Activated B cell treated with CpG ODN at 0.5 μM for 24 hours (primary cell): ENCODE data around the gene STX2. TPM values are rescaled to one million over a fixed set of nuclear protein-coding genes. Genes with fewer than 3 reads are reported as not detected.
A peak's percentile ranks its signal among the peaks of the same experiment; 100 is the strongest.

Source experiments
- ATAC-seq: fragments of 200-7000 bp; cut with Tn5 transposase; one replicate; pipeline ENCODE4 v1.10.0; 2021; ENCODE audit warnings: low read depth, mild to moderate bottlenecking, moderate library complexity
- CTCF ChIA-PET: fragments of 350-600 bp; sonication (Branson Sonifier 250); formaldehyde crosslinking; loops from one replicate; lab custom pipeline; 2021; ENCODE audit warnings: antibody characterized with exemption; lab: Charles Lee
- POLR2A ChIA-PET: fragments of 350-600 bp; sonication (Branson Sonifier 250); formaldehyde crosslinking; loops from one replicate; lab custom pipeline; 2021; ENCODE audit warnings: antibody characterized with exemption; lab: Charles Lee
- DNase-seq: peaks from one replicate; pipeline ENCODE4 v3.0.0; 2022
- H3K27ac Mint-ChIP-seq: one replicate; pipeline ENCODE4 v1.8.0; 2020; ENCODE audit warnings: mixed read lengths
- H3K27me3 Mint-ChIP-seq: one replicate; pipeline ENCODE4 v1.8.0; 2021; ENCODE audit warnings: mixed read lengths
- H3K36me3 Mint-ChIP-seq: one replicate; pipeline ENCODE4 v1.8.0; 2021; ENCODE audit warnings: low read depth, mixed read lengths
- H3K4me1 Mint-ChIP-seq: one replicate; pipeline ENCODE4 v1.8.0; 2021; ENCODE audit warnings: mixed read lengths
- H3K4me3 Mint-ChIP-seq: one replicate; pipeline ENCODE4 v1.8.0; 2020; ENCODE audit warnings: mild to moderate bottlenecking, mixed read lengths
- H3K9me3 Mint-ChIP-seq: one replicate; pipeline ENCODE4 v1.8.0; 2020; ENCODE audit warnings: mixed read lengths
- CTCF ChIP-seq: fragments of 200-600 bp; IDR thresholded peaks from one replicate; pipeline ENCODE4 v1.8.0; 2022; ENCODE audit warnings: antibody characterized with exemption, mild to moderate bottlenecking
- intact Hi-C: fragments of 100-400 bp; cut with micrococcal nuclease; formaldehyde crosslinking; loops from one replicate; pipeline ENCODE4 v1.15.1; 2024
- total RNA-seq: library from RNA; stranded (reverse); gene quantifications from 2 replicates; pipeline ENCODE4 v1.2.3, GENCODE V29; 2022

The STX2 gene
- total RNA-seq, 1 donor from 2014 or later, result 11.0 TPM

- H3K27me3 Mint-ChIP-seq, result peaks cover 7% of the 10 kb centered on the region
- no peak overlapping the region for H3K4me3 Mint-ChIP-seq
- H3K27ac Mint-ChIP-seq, result no peak overlapping the region
- H3K4me1 Mint-ChIP-seq, result peaks cover 11% of the 10 kb centered on the region
- DNase-seq, result no peak
- TF ChIP-seq CTCF, result no peak
- CTCF ChIA-PET, result interaction anchor here (0.7 to 1.1 kb wide), 3 partner anchors 28 to 717 kb away, joined by 3 read pairs; no protein-coding TSS in a partner anchor
- intact Hi-C loops, result loop anchor here (5.0 kb wide), 1 partner anchor 701 kb away; no protein-coding TSS in a partner anchor
- peaks cover 5% of the 10 kb centered on the region for H3K9me3 Mint-ChIP-seq
- H3K36me3 Mint-ChIP-seq, result no peaks in the 10 kb centered on the region
- no peak for ATAC-seq
- POLR2A ChIA-PET, result no interaction called here
Observed at GRCh38 chr12:130748786-130749185, 90.3 kb downstream of the STX2 start.

GRCh38 chr12:130747867-130748740 is 90.9 kb downstream of the STX2 start:
- ChIA-PET POLR2A (no interaction called here), CTCF (interaction anchor here (0.7 to 1.1 kb wide), 3 partner anchors 28 to 716 kb away, joined by 3 read pairs; no protein-coding TSS in a partner anchor)
- ATAC-seq (peak; percentile 47), DNase-seq (peak; percentile 40)
- intact Hi-C loops, result loop anchor here (5.0 kb wide), 1 partner anchor 701 kb away; no protein-coding TSS in a partner anchor
- Mint-ChIP-seq H3K4me1 (peaks cover 11% of the 10 kb centered on the region), H3K9me3 (peaks cover 5% of the 10 kb centered on the region), H3K36me3 (no peaks in the 10 kb centered on the region), H3K27me3 (peaks cover 7% of the 10 kb centered on the region), H3K27ac (no peak overlapping the region), H3K4me3 (no peak overlapping the region)
- no peak for TF ChIP-seq CTCF

- POLR2A ChIA-PET, result no interaction called here
- ATAC-seq, result no peak
- Mint-ChIP-seq H3K27me3 (peaks cover 7% of the 10 kb centered on the region), H3K9me3 (peaks cover 5% of the 10 kb centered on the region), H3K27ac (no peak overlapping the region), H3K4me3 (no peak overlapping the region), H3K4me1 (peaks cover 7% of the 10 kb centered on the region), H3K36me3 (no peaks in the 10 kb centered on the region)
- DNase-seq, result no peak
- intact Hi-C loops, result loop anchor here (5.0 kb wide), 1 partner anchor 699 kb away; no protein-coding TSS in a partner anchor
- no peak for TF ChIP-seq CTCF
- CTCF ChIA-PET, result no interaction called here
Observed at GRCh38 chr12:130746546-130746945, 92.5 kb downstream of the STX2 start.

- no peak for TF ChIP-seq CTCF
- ATAC-seq, result no peak
- intact Hi-C loops, result loop anchor here (5.0 kb wide), 1 partner anchor 699 kb away; no protein-coding TSS in a partner anchor
- DNase-seq, result no peak
- H3K36me3 Mint-ChIP-seq, result no peaks in the 10 kb centered on the region
- H3K27ac Mint-ChIP-seq, result no peak overlapping the region
- ChIA-PET CTCF (no interaction called here), POLR2A (no interaction called here)
- peaks cover 3% of the 10 kb centered on the region for H3K4me1 Mint-ChIP-seq
- H3K4me3 Mint-ChIP-seq, result no peak overlapping the region
- peaks cover 5% of the 10 kb centered on the region for H3K9me3 Mint-ChIP-seq
- peaks cover 7% of the 10 kb centered on the region for H3K27me3 Mint-ChIP-seq
Observed at GRCh38 chr12:130745921-130746320, 93.1 kb downstream of the STX2 start.

GRCh38 chr12:130744274-130744673 is 94.8 kb downstream of the STX2 start:
- Mint-ChIP-seq H3K4me1 (peaks cover 3% of the 10 kb centered on the region), H3K9me3 (peaks cover 5% of the 10 kb centered on the region), H3K36me3 (no peaks in the 10 kb centered on the region), H3K4me3 (no peak overlapping the region), H3K27ac (no peak overlapping the region), H3K27me3 (peaks cover 7% of the 10 kb centered on the region)
- DNase-seq (no peak), ATAC-seq (no peak)
- no peak for TF ChIP-seq CTCF
- intact Hi-C loops, result no loop called here
- CTCF ChIA-PET, result no interaction called here
- POLR2A ChIA-PET, result no interaction called here
